Activated CD4-positive, alpha-beta T cell treated with anti-CD3 and anti-CD28 coated beads for 36 hours (primary cell): ENCODE results near the gene ELFN1. TPM values are rescaled to one million over a fixed set of nuclear protein-coding genes. Genes with fewer than 3 reads are reported as not detected.

Source experiments
- ATAC-seq: fragments of 200-7000 bp; cut with Tn5 transposase; one replicate; pipeline ENCODE4 v1.10.0; 2021; ENCODE audit warnings: mild to moderate bottlenecking, moderate library complexity
- CTCF ChIA-PET: fragments of 350-600 bp; sonication (Branson Sonifier 250); formaldehyde crosslinking; loops from one replicate; lab custom pipeline; 2021; ENCODE audit warnings: antibody characterized with exemption; lab: Charles Lee
- POLR2A ChIA-PET: fragments of 350-600 bp; sonication (Branson Sonifier 250); formaldehyde crosslinking; loops from one replicate; lab custom pipeline; 2021; ENCODE audit warnings: antibody characterized with exemption, inconsistent platforms; lab: Charles Lee
- DNase-seq: peaks from one replicate; pipeline ENCODE4 v3.0.0-alpha.2; 2020
- H3K27ac Mint-ChIP-seq: one replicate; pipeline ENCODE4 v1.8.0; 2021; ENCODE audit warnings: mixed read lengths
- H3K27me3 Mint-ChIP-seq: one replicate; pipeline ENCODE4 v1.8.0; 2021; ENCODE audit warnings: mixed read lengths
- H3K36me3 Mint-ChIP-seq: one replicate; pipeline ENCODE4 v1.8.0; 2021; ENCODE audit warnings: low read depth, mixed read lengths
- H3K4me1 Mint-ChIP-seq: one replicate; pipeline ENCODE4 v1.8.0; 2021; ENCODE audit warnings: mixed read lengths
- H3K4me3 Mint-ChIP-seq: one replicate; pipeline ENCODE4 v1.8.0; 2021; ENCODE audit warnings: mild to moderate bottlenecking, moderate library complexity, mixed read lengths
- H3K9me3 Mint-ChIP-seq: one replicate; pipeline ENCODE4 v1.8.0; 2021; ENCODE audit warnings: low read depth, mixed read lengths
- intact Hi-C, 2 experiments: fragments of 100-400 bp; cut with DNase I in 1 of 2; cut with micrococcal nuclease in 1 of 2; formaldehyde crosslinking; loops; one replicate each; pipeline versions ENCODE4 v1.14.2 to v1.15.1; 2022 to 2024; cut with DNase I, micrococcal nuclease
- total RNA-seq, 2 experiments: library from RNA; stranded (reverse); gene quantifications; one replicate each; pipeline ENCODE4 v1.2.3, GENCODE V29; 2021

The ELFN1 gene
- total RNA-seq, 2 experiments from 2014 or later: 0.05 to 0.09 TPM

DNA sequence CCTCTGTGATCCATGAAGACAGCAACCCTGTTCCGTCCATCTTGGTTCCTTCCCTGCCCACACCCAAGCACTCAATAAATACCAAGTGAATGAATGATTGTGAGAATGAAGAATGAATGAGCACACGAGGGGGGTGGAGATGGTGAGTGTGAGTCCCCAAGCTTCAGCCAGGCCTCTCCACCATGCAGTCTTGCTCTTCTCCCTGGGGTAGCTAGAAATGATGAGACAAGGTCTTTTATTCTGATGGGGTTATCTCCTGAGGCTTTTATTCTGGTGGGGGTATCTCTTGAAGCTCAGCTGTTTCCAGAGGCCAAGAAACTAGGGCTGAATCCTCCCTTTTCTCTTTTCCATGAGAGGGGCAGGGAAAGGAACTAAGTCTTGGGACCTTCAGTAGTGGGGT is 57.0 kb downstream of the ELFN1 start:
- H3K27ac Mint-ChIP-seq: no peak overlapping the region
- ChIA-PET POLR2A (no interaction called here), CTCF (no interaction called here)
- peaks cover 3% of the 10 kb centered on the region for H3K9me3 Mint-ChIP-seq
- no peak for DNase-seq
- no peaks in the 10 kb centered on the region for H3K36me3 Mint-ChIP-seq
- H3K27me3 Mint-ChIP-seq: peaks cover 7% of the 10 kb centered on the region
- no peaks in the 10 kb centered on the region for H3K4me1 Mint-ChIP-seq
- H3K4me3 Mint-ChIP-seq: no peak overlapping the region
- ATAC-seq: no peak
- intact Hi-C loops: no loop called here

DNA sequence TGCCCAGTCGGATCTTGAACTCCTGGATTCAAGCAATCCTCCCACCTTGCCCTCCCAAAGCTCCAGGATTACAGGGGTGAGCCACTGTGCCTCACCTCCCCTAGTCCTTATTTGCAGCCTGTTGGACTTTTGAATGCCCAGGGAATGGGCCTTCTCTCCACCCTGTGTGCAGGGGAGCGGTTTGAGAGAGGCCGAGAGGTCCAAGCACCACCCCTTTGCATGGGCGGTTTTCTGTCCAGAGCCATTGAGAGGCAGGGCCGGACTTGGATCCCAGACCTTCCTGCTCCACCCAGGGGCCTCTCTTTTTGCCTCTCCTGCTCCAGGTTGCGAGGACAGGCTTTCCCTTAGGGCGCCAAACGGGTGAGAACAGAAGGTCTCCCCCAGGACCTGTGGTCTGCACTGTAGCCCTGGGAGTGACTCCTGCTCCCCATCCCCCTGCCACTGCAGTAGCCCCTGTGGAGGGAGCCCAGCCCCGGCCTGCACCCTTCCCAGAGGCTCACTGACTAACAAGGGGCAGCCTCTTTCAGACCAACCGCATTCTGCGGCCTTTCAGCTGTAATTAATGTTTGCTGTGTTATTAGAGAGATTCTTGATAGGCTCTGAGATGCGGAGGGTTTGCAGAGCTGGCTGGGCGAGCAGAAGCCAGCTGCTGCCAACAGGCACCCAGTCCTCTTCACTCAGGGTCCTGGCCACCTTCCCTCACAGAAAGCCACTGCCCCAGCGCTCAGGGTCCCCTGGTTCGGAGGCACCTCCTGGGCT is 57.9 kb downstream of the ELFN1 start:
- intact Hi-C loops: no loop called here
- Mint-ChIP-seq H3K9me3 (peaks cover 3% of the 10 kb centered on the region), H3K27ac (no peak overlapping the region), H3K4me1 (no peaks in the 10 kb centered on the region), H3K36me3 (no peaks in the 10 kb centered on the region), H3K4me3 (no peak overlapping the region), H3K27me3 (peaks cover 7% of the 10 kb centered on the region)
- ChIA-PET CTCF (no interaction called here), POLR2A (no interaction called here)
- ATAC-seq (no peak), DNase-seq (no peak)

DNA sequence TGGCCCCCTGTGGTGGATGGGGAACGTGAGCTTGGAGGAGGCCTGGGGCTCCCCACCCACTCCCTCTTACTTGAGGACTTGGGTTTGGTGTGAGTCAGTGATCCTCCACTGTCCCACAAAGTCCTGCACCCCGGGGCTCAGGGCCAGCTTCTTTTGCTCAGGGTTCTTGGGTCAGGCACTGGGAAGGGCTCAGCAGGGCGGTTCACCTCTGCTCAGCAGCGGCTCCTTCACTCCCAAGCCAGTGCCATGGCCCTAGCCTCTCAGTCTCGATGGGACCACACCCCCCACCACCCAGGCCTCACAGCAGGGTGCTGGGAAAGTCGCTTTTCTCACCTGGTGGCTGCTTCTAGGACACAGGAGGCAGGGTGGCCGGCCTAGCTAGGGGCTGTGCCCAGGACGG is 59.1 kb downstream of the ELFN1 start:
- intact Hi-C loops: no loop called here
- POLR2A ChIA-PET: no interaction called here
- CTCF ChIA-PET: no interaction called here
- DNase-seq (no peak), ATAC-seq (no peak)
- Mint-ChIP-seq H3K27me3 (peaks cover 7% of the 10 kb centered on the region), H3K4me1 (no peaks in the 10 kb centered on the region), H3K9me3 (peaks cover 3% of the 10 kb centered on the region), H3K4me3 (no peak overlapping the region), H3K27ac (no peak overlapping the region), H3K36me3 (no peaks in the 10 kb centered on the region)

DNA sequence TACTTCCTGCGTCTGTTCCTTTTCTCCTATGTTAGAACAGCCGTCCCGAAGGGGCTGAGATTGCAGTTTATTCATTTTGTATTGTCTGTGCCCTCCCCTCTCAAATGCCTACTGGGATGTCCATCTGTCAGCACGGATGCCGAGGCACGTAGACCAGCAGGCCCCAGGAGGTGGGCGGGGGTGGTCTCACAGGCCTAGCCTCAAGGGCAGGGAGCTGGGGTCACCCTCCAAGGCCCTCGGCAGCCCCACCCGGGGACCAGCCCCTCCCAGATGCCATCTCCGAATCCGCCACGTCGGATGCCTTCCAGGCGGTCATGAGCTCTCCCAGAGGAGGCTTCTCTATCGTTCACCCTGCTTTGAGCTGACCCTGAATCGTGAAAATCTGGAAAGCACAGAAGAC is 59.7 kb downstream of the ELFN1 start:
- H3K36me3 Mint-ChIP-seq: no peaks in the 10 kb centered on the region
- H3K27me3 Mint-ChIP-seq: peaks cover 7% of the 10 kb centered on the region
- CTCF ChIA-PET: no interaction called here
- no peak overlapping the region for H3K27ac Mint-ChIP-seq
- ATAC-seq: no peak
- peaks cover 3% of the 10 kb centered on the region for H3K9me3 Mint-ChIP-seq
- no peak overlapping the region for H3K4me3 Mint-ChIP-seq
- POLR2A ChIA-PET: no interaction called here
- DNase-seq: no peak
- no peaks in the 10 kb centered on the region for H3K4me1 Mint-ChIP-seq
- intact Hi-C loops: no loop called here

DNA sequence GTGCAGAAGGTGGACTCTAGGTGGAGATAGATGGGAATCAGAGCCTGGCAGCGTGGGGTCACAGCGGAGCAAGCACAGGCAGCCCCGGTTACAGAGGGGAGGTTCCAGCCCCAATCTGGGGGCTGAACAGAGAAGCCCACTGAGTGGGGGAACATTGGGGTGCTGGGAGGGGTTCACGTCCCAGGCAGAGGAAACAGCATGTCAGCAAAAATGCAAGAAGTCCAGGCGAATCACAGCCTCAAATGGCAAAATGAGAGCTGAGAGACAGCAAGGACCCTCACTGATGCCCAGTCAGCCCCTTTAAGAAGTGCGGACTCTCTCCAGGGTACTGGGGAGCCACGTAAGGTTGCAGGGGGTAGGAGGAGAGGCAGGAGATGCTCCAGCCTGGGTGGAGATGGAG is 62.0 kb downstream of the ELFN1 start:
- Mint-ChIP-seq H3K36me3 (no peaks in the 10 kb centered on the region), H3K4me1 (no peaks in the 10 kb centered on the region), H3K27ac (no peak overlapping the region), H3K9me3 (peaks cover 3% of the 10 kb centered on the region), H3K4me3 (no peak overlapping the region), H3K27me3 (peaks cover under 1% of the 10 kb centered on the region)
- no peak for ATAC-seq
- ChIA-PET CTCF (interaction anchor here (0.6 to 1.0 kb wide), 2 partner anchors 10 to 80 kb away, joined by 3 read pairs; no protein-coding TSS in a partner anchor), POLR2A (no interaction called here)
- intact Hi-C loops: no loop called here
- DNase-seq: no peak

DNA sequence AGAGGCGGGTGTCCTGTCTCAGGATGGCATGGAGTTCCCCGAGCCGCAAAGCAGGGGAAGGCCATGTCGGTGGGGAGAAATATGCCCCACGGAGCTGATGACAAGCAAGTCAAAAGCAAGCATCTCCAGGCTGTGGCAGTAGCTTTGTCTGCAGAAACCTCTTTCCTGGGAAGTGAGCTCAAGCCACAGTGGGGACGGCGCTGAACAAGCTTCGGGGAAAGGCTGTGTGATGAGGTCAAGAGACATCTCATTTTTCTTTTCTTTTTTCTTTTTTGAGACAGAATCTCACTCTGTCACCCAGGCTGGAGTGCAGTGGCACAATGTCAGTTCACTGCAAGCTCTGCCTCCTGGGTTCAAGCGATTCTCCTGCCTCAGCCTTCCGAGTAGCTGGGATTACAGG is 62.6 kb downstream of the ELFN1 start:
- Mint-ChIP-seq H3K9me3 (peaks cover 3% of the 10 kb centered on the region), H3K27me3 (no peaks in the 10 kb centered on the region), H3K4me3 (no peak overlapping the region), H3K4me1 (no peaks in the 10 kb centered on the region), H3K27ac (no peak overlapping the region), H3K36me3 (no peaks in the 10 kb centered on the region)
- no peak for ATAC-seq
- ChIA-PET CTCF (interaction anchor here (1.0 kb wide), 1 partner anchor 10 kb away, joined by 3 read pairs; no protein-coding TSS in a partner anchor), POLR2A (no interaction called here)
- intact Hi-C loops: no loop called here
- DNase-seq: no peak

DNA sequence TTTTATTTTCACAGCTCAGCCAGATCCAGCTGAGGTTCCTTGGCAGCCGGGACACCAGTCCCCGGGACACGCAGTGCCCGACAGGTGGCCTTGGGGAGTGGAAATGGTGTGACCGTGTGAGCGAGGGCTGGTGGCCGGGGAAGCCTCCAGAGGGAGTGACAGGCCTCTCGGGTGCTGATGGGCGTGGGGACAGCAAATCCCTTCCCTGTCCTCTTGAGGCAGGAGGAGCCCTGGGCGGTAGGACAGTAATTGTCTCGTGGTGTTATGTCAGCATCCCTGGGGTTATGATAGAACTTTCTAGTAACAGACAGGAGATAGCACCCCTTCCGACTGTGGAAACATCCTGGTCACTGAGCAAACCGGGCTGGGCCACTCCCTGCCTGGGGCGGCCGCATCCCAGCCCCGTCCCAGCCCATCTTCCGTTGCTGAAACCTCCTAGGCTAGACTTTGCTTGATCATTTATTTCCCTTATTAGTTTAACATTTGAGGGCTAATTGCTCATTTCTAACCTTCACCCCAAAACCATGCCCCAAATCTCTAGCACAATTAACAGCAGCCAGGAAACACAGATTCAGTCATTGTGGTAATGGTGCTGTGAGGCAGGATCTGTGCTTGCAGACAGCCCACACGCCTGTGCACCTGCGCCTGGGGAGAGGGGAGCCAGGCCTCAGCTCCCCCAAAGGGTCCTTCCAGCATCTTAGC is 63.3 kb downstream of the ELFN1 start:
- ChIA-PET POLR2A (no interaction called here), CTCF (interaction anchor here (1.0 kb wide), 1 partner anchor 11 kb away, joined by 3 read pairs; no protein-coding TSS in a partner anchor)
- DNase-seq: no peak
- no peak for ATAC-seq
- intact Hi-C loops: no loop called here
- H3K36me3 Mint-ChIP-seq: no peaks in the 10 kb centered on the region
- peaks cover 2% of the 10 kb centered on the region for H3K9me3 Mint-ChIP-seq
- H3K27me3 Mint-ChIP-seq: no peaks in the 10 kb centered on the region
- H3K27ac Mint-ChIP-seq: no peak overlapping the region
- peaks cover 3% of the 10 kb centered on the region for H3K4me1 Mint-ChIP-seq
- no peak overlapping the region for H3K4me3 Mint-ChIP-seq

DNA sequence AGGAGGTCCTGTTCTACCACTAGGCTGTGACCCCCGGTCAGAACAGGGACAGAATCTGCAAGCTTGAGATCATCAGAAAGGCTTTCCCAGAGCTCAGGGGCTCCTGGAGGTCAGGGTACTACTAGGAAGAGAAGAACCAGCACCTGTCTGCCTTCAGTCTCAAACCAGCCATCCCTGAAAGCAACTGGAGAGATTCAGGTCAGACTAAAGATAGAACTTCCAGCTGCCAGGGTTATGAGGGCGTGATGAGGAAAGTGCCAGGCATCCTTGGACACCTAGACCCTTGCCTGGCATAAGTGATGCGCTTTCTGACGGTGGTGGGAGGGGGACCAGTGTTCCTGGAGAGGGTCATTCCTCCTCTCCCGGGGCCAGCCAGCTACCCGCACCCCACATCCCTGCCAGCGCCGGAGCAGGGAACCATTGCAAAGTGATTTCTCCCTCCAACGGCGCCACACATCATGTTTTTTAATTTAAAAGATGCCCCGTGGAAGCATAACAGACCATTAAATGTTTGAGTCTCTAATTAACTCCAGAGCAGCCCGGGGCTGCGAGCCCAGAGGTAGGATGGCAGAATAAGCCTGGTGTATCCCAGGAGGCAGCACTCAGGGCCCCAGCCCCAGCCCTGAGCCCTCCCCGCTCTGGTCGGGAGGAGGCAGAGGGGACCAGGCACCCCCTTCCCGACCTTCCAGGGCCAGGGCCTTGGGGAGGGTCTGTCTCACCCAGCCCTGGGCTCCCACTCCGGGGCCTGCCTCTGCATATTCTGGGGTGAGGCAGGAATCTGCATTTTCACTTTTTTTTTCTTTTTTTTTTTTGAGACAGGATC is 64.0 kb downstream of the ELFN1 start:
- DNase-seq (no peak), ATAC-seq (no peak)
- CTCF ChIA-PET: no interaction called here
- Mint-ChIP-seq H3K27me3 (no peaks in the 10 kb centered on the region), H3K4me3 (no peak overlapping the region), H3K4me1 (peaks cover 8% of the 10 kb centered on the region), H3K9me3 (no peaks in the 10 kb centered on the region), H3K27ac (no peak overlapping the region), H3K36me3 (no peaks in the 10 kb centered on the region)
- POLR2A ChIA-PET: no interaction called here
- intact Hi-C loops: no loop called here

DNA sequence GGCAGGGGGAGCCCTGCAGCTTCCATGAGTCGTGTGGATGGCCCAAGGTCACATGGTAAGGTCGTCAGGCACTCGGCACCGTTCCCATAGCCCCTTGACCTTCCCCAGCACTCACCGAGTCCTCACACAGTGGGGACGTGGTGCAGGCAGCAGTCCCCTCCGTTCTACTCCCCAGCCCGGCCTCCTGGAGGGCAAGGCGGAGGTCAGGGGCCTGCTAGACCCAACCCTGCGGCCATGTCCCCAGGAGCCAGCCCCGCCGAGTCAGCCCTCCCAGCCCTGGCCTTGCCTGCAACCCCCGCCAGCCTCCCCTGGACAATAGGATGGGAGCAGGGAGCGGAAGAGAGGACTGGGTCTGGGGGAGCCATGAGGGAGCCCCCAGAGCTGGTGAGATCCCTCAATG is 65.2 kb downstream of the ELFN1 start:
- intact Hi-C loops: no loop called here
- Mint-ChIP-seq H3K27me3 (no peaks in the 10 kb centered on the region), H3K4me3 (no peak overlapping the region), H3K36me3 (no peaks in the 10 kb centered on the region), H3K4me1 (peaks cover 8% of the 10 kb centered on the region), H3K27ac (no peak overlapping the region), H3K9me3 (no peaks in the 10 kb centered on the region)
- no peak for ATAC-seq
- POLR2A ChIA-PET: no interaction called here
- no peak for DNase-seq
- CTCF ChIA-PET: no interaction called here

DNA sequence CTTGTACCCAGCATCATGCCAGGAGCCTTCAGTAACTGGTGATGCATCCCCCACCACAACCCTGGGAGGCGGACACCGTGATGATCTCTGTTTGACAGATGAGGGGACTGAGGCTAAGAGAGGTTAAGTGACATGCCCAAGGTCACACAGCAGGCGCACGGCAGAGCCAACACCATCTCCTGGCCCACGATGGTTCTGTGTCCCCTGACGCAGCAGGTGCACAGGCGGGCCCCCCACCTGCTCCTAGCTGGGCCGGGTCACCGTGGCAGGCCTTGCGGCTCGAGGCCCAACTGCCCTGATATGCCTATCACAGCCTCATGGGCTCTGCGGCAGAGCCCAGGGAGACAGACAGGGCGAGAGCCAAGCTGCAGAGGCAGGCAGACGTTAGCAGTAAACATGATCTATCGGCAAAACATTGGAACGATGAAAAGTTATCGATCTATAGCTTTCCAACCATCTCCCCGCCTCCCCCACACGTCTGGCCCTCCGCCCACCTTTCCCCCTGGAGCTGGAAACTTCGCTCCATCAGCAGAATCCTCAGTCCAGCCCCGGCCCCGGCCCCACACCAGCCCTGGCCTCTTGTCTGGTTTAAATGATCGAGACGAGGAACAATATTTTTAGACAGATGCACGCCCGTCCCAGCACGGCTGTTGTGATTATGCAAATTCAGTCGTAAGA is 65.9 kb downstream of the ELFN1 start:
- H3K4me3 Mint-ChIP-seq: no peak overlapping the region
- H3K9me3 Mint-ChIP-seq: no peaks in the 10 kb centered on the region
- no peak overlapping the region for H3K27ac Mint-ChIP-seq
- intact Hi-C loops: no loop called here
- no peaks in the 10 kb centered on the region for H3K36me3 Mint-ChIP-seq
- DNase-seq: no peak
- CTCF ChIA-PET: no interaction called here
- no peaks in the 10 kb centered on the region for H3K27me3 Mint-ChIP-seq
- no peak for ATAC-seq
- POLR2A ChIA-PET: no interaction called here
- H3K4me1 Mint-ChIP-seq: peaks cover 8% of the 10 kb centered on the region

DNA sequence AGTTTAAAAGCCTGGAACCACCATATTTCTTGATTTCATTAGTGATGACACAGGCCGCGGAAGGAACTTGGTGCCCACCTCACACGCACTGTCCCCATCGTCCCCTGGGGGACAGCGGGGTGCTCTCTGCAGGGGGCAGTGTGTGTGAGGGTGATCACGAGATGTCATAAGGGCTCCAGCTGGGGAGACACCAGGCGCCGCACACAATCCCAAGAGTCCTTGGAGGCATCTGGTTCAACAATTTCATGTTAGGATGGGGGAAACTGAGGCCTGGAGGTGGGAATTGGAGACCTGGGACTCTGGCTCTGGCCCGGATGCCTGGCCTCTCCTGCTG is 66.4 kb downstream of the ELFN1 start:
- no peaks in the 10 kb centered on the region for H3K9me3 Mint-ChIP-seq
- H3K36me3 Mint-ChIP-seq: no peaks in the 10 kb centered on the region
- ChIA-PET POLR2A (no interaction called here), CTCF (no interaction called here)
- intact Hi-C loops: no loop called here
- ATAC-seq: no peak
- no peaks in the 10 kb centered on the region for H3K27me3 Mint-ChIP-seq
- H3K27ac Mint-ChIP-seq: no peak overlapping the region
- H3K4me3 Mint-ChIP-seq: no peak overlapping the region
- DNase-seq: no peak
- peaks cover 9% of the 10 kb centered on the region for H3K4me1 Mint-ChIP-seq
